Hematopoietic multipotent progenitor cell treated with erythropoietin and hydrocortisone succinate and interleukin-3 and kit ligand, for 17 days (in vitro differentiated cells): ENCODE measurements around the gene BMPR2.

Experiments used
- DNase-seq: peaks from one replicate; pipeline ENCODE4 v3.0.0-alpha.2; 2015; ENCODE audit warnings: low spot score

BMPR2 gene

DNA sequence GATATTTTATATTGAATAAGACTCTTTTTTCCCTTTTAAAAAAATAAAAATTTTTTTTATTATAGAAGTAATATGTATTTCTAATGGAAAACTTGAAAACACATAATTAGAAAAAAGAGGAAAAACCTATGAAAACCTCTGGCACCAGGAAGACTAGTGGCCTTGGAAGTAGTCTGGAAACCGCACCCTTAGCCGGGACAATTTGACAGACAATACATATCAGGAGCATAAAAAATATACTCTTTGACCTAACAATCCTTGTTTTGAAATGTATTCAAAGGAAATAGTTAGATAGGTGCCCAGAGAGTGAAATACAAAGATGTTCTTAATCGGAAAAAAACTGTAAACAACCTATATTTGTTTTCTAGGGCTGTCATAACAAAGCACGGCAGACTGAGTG, 223.8 kb downstream of the BMPR2 start:
- DNase-seq = no peak

DNA sequence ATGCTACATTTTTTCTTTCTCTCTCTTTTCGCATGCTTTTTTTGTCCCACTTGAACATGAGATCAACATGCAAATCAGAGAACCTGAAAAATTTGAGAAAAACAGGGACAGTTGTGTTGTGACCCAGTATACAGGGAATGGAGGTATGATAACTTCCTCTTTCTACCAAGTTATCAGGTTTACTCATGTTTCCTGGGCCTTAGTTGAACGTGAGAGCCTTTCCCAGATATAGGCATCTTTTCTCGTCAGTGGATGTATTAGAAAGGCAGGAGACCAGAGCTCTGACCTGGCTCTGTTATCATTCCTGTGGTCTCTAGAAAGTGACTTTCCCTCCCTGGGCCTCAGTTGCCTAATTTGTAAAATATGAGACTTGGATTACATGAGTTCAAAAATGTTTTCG, 228.6 kb downstream of the BMPR2 start:
- no peak for DNase-seq

DNA sequence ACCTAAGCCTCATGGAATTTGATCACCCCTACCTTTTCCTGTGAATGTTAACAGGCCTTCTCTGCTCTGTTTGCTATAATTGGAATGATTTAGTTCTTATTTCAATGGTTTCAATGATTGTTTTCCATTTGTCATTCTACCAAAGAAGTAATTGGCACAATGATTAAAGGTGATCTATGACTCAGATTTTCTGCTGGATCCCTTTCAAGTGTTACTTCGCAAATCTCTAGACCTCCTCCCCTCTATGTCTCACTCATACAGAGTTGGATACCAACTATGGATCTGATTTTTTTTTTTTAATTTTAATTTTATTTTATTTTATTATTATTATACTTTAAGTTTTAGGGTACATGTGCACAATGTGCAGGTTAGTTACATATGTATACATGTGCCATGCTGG, 229.0 kb downstream of the BMPR2 start:
- no peak for DNase-seq

DNA sequence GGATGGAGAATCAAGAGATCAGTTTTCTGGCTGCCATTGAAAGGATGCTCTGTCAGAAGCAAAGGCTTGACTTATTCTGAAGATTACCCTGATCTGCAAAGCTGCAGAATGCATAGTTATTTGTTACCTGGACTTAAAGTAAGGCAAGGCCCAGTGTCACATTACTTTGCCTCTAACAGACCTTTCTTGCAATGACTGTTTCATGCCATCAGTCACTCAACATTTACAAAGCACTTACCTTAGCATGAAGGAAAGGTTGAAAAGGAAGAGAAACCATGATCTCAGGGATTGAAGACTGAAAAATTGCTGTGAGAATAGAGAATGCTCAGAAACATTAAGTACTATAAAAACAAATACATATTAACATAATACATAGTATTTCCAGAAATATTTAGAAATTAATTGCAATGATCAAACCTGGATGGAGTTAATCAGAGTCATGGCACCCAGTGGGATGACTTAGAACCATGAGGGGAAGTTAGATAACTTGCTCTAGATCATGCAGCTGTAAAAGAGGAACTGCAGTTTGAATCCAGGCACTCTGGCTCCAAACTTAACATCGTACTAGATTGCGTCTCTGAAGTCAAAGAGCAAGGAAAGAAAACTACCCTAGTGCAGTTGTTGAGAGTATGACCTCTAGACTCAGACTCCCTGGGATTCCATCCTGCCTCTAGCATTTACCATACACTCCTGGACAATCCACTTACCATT, 232.2 kb downstream of the BMPR2 start:
- no peak for DNase-seq

DNA sequence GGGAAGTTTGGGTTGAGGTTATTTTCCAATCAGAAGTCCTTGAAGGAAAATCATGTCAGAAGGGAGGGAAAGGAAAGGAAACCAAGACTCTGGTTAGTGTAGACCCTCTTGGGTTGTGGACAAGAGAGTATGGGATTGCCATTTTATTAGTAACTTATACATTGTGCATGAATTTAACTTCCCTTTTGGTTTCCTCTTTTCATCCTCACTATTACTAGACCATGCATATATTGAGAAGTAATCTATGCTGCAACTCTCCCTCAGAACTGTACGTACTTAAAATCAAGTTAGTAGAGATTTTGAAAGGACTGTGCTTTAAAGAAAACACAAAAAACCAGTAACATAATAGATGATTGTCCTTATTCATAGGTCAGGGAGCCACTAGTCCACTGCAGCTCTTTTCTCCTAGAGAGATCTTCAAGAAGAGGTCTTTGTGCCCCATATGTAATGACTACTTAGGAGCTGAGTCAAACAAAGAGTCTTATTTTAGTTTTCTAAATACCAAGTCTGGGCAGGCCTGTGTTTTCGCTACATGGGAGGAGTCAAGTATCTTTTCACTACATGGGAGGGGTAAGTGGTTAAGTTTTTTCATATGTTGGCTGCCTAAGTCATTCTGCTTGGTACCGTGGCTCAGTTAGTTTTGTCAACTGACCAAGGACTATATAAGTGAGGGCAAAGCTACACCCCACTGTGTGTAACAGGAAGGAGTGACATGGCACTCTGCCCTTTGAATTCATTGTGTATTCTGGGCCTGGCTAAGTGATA, 233.4 kb downstream of the BMPR2 start:
- DNase-seq = no peak

DNA sequence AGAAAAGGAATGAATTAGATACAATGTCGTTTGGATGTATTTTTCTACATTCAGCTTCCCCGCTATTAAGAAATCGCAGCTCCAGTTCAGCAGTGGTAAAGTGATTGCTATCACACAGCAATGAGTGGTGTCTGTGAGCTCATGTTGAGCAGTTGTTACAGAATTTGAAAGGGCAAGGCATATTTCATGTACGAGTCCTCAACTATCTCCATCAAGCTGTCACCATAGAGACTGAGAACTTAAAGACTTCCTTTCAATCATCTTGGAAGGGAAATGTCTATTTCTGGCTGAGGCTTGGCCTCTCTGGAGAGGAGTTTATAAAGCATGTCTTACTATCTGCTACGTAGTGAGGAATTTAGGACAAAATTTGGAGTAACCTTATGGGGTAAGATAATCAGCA, 234.3 kb downstream of the BMPR2 start:
- no peak for DNase-seq

DNA sequence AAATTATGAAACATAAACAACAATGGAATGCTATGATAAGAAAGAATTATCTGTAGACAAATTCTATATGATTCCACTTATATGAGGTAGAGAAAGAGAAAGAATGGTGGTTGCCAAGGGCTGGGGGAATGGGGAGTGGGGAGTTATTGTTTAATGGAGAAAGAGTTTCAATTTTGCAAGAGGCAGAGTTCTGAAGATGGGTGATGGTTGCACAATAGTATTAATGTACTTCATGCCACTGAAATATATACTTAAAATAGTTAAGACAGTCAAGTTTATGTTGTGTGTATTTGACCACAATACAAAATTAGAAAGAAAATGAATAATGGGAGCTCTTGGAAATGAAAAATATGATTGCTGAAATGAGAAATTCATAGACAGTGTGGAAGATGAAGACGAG, 236.0 kb downstream of the BMPR2 start:
- DNase-seq = no peak

DNA sequence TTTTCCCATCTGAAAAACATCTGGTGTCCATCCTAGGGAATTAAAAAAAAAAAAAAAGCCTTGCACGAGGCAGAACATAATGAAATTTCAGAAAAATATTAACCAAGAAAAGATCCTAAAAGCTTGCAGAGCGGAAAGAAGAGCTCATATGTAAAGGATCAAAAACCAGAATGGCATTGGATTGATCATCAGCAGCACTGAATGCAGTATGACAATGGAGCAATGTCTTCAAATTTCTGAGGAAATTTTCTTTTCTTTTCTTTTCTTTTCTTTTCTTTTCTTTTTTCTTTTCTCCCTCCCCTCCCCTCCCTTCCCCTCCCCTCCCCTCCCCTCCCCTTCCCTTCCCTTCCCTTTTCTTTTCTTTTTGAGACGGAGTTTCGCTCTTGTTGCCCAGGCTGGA, 237.4 kb downstream of the BMPR2 start:
- no peak for DNase-seq
